AML-193 (cell line): Measurements from ENCODE around the gene DNAJC3.
"Not testable (repeated sequence)": the region's sequence is repeated elsewhere in the genome, so short reads cannot be mapped to it uniquely, and the experiment has no call there.

Experiments used
- DNase-seq, 2 experiments: peaks; one replicate each; lab custom pipeline; 2025; lab: John Stamatoyannopoulos, UW

DNAJC3 gene

GRCh38 chr13:95676762-95677563 is at the start of gene DNAJC3:
Gene DNAJC3, plus strand, starts transcription at chr13:95677139. Its CDS starts 117 bp downstream, at chr13:95677256.
- peak; percentile 98 to 99 for DNase-seq

GRCh38 chr13:95627590-95627989 is 49.3 kb upstream of the DNAJC3 start:
- DNase-seq: no peak

- DNase-seq: no peak
Measured at GRCh38 chr13:95628488-95628887, 48.5 kb upstream of the DNAJC3 start.

GRCh38 chr13:95629071-95629470 is 47.9 kb upstream of the DNAJC3 start:
- DNase-seq: no peak

- DNase-seq: no peak
Measured at GRCh38 chr13:95630593-95630992, 46.3 kb upstream of the DNAJC3 start.

- no peak for DNase-seq
Measured at GRCh38 chr13:95636853-95637252, 40.1 kb upstream of the DNAJC3 start.

GRCh38 chr13:95641291-95642027 is 35.5 kb upstream of the DNAJC3 start:
- DNase-seq: no peak

- no peak for DNase-seq
Measured at GRCh38 chr13:95642028-95642621, 34.8 kb upstream of the DNAJC3 start.

GRCh38 chr13:95642999-95643398 is 33.9 kb upstream of the DNAJC3 start:
- DNase-seq: no peak

- no peak for DNase-seq
Measured at GRCh38 chr13:95643571-95643935, 33.4 kb upstream of the DNAJC3 start.

- no peak for DNase-seq
Measured at GRCh38 chr13:95643936-95644598, 32.9 kb upstream of the DNAJC3 start.

GRCh38 chr13:95644601-95645052 is 32.3 kb upstream of the DNAJC3 start, which contains the start of gene DZIP1:
Gene DZIP1, minus strand, starts transcription at chr13:95644706. Its CDS starts 2,677 bp downstream, at chr13:95642029.
- DNase-seq: no peak

- DNase-seq: no peak
Measured at GRCh38 chr13:95647321-95647720, 29.6 kb upstream of the DNAJC3 start.

GRCh38 chr13:95650696-95651095 is 26.2 kb upstream of the DNAJC3 start:
- DNase-seq: peak; percentile 73 to 74

GRCh38 chr13:95652244-95652764 is 24.6 kb upstream of the DNAJC3 start:
- no peak for DNase-seq

GRCh38 chr13:95652821-95653220 is 24.1 kb upstream of the DNAJC3 start:
- DNase-seq: no peak

- DNase-seq: no peak
Measured at GRCh38 chr13:95656386-95657015, 20.4 kb upstream of the DNAJC3 start.

- DNase-seq: no peak
Measured at GRCh38 chr13:95659500-95659899, 17.4 kb upstream of the DNAJC3 start.

GRCh38 chr13:95660981-95661581 is 15.9 kb upstream of the DNAJC3 start:
- DNase-seq: peak; percentile 67 to 68

- DNase-seq: not testable (repeated sequence)
Measured at GRCh38 chr13:95667235-95667634, 9.7 kb upstream of the DNAJC3 start.

- no peak for DNase-seq
Measured at GRCh38 chr13:95671597-95671996, 5.3 kb upstream of the DNAJC3 start.
